ENCODE data around the gene G6PC1. TPM values are rescaled to one million over a fixed set of nuclear protein-coding genes. Genes with fewer than 3 reads are reported as not detected.

The G6PC1 gene
- total and polyA plus RNA-seq, 2 of the 4 experiments (the other 2 are of a cell fraction): not detected

DNA sequence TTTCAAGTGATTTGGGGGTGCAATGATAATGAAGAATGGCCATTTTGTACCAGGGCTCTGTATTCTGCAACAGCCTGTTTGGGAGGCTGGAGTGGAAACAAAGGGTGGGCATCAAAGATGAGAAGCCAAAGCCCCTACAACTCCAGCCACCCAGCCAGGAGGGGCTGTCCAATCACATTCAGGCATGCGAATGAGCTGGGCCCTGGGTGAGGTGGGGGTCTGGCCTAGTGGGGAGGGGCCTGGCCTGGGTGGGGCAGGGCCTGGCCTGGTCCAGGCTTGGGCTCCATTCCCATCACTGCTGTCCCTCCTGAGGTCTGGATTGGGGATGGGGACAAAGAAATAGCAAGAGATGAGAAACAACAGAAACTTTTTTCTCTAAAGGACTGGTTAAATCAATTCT is 43.2 kb upstream of the G6PC1 start:
- Histone ChIP-seq H4K91ac (ENCODE audit: insufficient read depth, low read depth, low read length) (no peak overlapping the region), H3K27me3 (ENCODE audit: control insufficient read depth, insufficient read depth, low read length) (peaks cover 20% of the 10 kb centered on the region), H3K36me3 (ENCODE audit: control insufficient read depth, insufficient read depth, low read length) (no peaks in the 10 kb centered on the region), H2AK5ac (ENCODE audit: low read depth, low read length) (no peak overlapping the region), H3K79me1 (ENCODE audit: low read depth in 1 of 2, low read length in 2 of 2) (no peaks in the 10 kb centered on the region), H3K27ac (ENCODE audit: insufficient read depth, low read length) (no peak overlapping the region), H3K9me3 (ENCODE audit: control insufficient read depth, insufficient read depth, low read length) (no peaks in the 10 kb centered on the region), H3K14ac (replicated peaks; ENCODE audit: low read depth, low read length) (no peak overlapping the region), H2BK120ac (ENCODE audit: low read depth, low read length) (no peak overlapping the region), H2AFZ (replicated peaks; ENCODE audit: low read length, poor library complexity) (no peak overlapping the region), H2BK15ac (ENCODE audit: low read depth, low read length) (no peak overlapping the region), H3K18ac (ENCODE audit: low read depth, low read length) (no peak overlapping the region), H4K20me1 (ENCODE audit: insufficient read depth, low read length) (no peaks in the 10 kb centered on the region), H4K8ac (ENCODE audit: low read depth in 2 of 2, low read length in 2 of 2) (no peak overlapping the region), H3K56ac (ENCODE audit: extremely low read depth, insufficient read depth, low read length) (no peak overlapping the region), H3K4ac (ENCODE audit: low read depth, low read length) (no peak overlapping the region), H2AK9ac (replicated peaks; ENCODE audit: low read depth, low read length, poor library complexity) (no peak overlapping the region), H2BK20ac (ENCODE audit: low read depth, low read length) (no peak overlapping the region), H3K9me1 (ENCODE audit: insufficient read depth, low read length) (no peaks in the 10 kb centered on the region), H2BK5ac (ENCODE audit: low read depth, low read length, poor library complexity, severe bottlenecking) (no peak overlapping the region), H3K4me1 (ENCODE audit: control insufficient read depth, insufficient read depth, low read length) (no peaks in the 10 kb centered on the region), H3K9ac (ENCODE audit: low read depth, low read length) (no peak overlapping the region), H3K4me3 (ENCODE audit: insufficient read depth, low read depth, low read length) (no peak overlapping the region), H4K5ac (ENCODE audit: low read depth, low read length) (no peak overlapping the region), H3K23ac (ENCODE audit: low read depth, low read length) (no peak overlapping the region), H3K4me2 (ENCODE audit: low read depth, low read length) (no peak overlapping the region)
- in situ Hi-C loops (cut with MboI; ENCODE audit: low sequenced_read_pairs): no loop called here
- DNase-seq (no peak), ATAC-seq (ENCODE audit: low read depth) (no peak)
- ChIA-PET CTCF (interaction anchor here (0.5 kb wide), 1 partner anchor 52 kb away, joined by 4 read pairs; no protein-coding TSS in a partner anchor), POLR2A (ENCODE audit: unreplicated experiment) (no interaction called here)
- BruUV-seq (replicated peaks): no TSS peak
- intact Hi-C loops (cut with micrococcal nuclease): no loop called here
- TF ChIP-seq RCOR1 (IDR thresholded peaks at IDR 0.05; ENCODE audit: insufficient replicate concordance, low read length): no peak
- TF ChIP-seq NFE2L2 (IDR thresholded peaks at IDR 0.05; ENCODE audit: low read depth, low read length): no peak
- no peak for TF ChIP-seq RFX5 (IDR thresholded peaks at IDR 0.05; ENCODE audit: low read depth, low read length)
- no peak for TF ChIP-seq MAZ (IDR thresholded peaks at IDR 0.05; ENCODE audit: borderline replicate concordance, low read depth, low read length)
- TF ChIP-seq RAD21 (IDR thresholded peaks at IDR 0.05; ENCODE audit: low read length): no peak
- TF ChIP-seq CHD1 (IDR thresholded peaks at IDR 0.05; ENCODE audit: low read depth, low read length): no peak
- no peak for TF ChIP-seq POLR2A (IDR thresholded peaks at IDR 0.05; ENCODE audit: low read depth, low read length)
- no peak for TF ChIP-seq MAFK (IDR thresholded peaks at IDR 0.05; ENCODE audit: low read depth, low read length)
- no peak for TF ChIP-seq MXI1 (IDR thresholded peaks at IDR 0.05; ENCODE audit: borderline replicate concordance, low read depth, low read length)
- no peak for TF ChIP-seq BHLHE40 (IDR thresholded peaks at IDR 0.05; ENCODE audit: low read depth, low read length)
- TF ChIP-seq CEBPB (IDR thresholded peaks at IDR 0.05; ENCODE audit: low read depth, low read length): no peak
- TF ChIP-seq, protein P1, sequence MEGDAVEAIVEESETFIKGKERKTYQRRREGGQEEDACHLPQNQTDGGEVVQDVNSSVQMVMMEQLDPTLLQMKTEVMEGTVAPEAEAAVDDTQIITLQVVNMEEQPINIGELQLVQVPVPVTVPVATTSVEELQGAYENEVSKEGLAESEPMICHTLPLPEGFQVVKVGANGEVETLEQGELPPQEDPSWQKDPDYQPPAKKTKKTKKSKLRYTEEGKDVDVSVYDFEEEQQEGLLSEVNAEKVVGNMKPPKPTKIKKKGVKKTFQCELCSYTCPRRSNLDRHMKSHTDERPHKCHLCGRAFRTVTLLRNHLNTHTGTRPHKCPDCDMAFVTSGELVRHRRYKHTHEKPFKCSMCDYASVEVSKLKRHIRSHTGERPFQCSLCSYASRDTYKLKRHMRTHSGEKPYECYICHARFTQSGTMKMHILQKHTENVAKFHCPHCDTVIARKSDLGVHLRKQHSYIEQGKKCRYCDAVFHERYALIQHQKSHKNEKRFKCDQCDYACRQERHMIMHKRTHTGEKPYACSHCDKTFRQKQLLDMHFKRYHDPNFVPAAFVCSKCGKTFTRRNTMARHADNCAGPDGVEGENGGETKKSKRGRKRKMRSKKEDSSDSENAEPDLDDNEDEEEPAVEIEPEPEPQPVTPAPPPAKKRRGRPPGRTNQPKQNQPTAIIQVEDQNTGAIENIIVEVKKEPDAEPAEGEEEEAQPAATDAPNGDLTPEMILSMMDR (conservative IDR thresholded peaks at IDR 0.05; ENCODE audit: low read depth, low read length): no peak
- TF ChIP-seq FOS (IDR thresholded peaks at IDR 0.05; ENCODE audit: low read depth, low read length): no peak
- TF ChIP-seq, protein P2, sequence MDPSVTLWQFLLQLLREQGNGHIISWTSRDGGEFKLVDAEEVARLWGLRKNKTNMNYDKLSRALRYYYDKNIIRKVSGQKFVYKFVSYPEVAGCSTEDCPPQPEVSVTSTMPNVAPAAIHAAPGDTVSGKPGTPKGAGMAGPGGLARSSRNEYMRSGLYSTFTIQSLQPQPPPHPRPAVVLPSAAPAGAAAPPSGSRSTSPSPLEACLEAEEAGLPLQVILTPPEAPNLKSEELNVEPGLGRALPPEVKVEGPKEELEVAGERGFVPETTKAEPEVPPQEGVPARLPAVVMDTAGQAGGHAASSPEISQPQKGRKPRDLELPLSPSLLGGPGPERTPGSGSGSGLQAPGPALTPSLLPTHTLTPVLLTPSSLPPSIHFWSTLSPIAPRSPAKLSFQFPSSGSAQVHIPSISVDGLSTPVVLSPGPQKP (IDR thresholded peaks at IDR 0.05; ENCODE audit: borderline replicate concordance, low read depth, low read length): no peak
- dilution Hi-C loops (cut with HindIII; ENCODE audit: low sequenced_read_pairs, unreplicated experiment): no loop called here
- no CpG with 5 or more reads among the region's 1 CpG for WGBS, 2 experiments (ENCODE audit: extremely low coverage in 2 of 2, insufficient read length in 1 of 2)
